ENCODE results near the gene KLHL29. TPM values are rescaled to one million over a fixed set of nuclear protein-coding genes. Genes with fewer than 3 reads are reported as not detected.

The KLHL29 gene
- total and polyA plus RNA-seq, 2 of the 13 experiments (the other 11 are each of a cell fraction or from before 2014, with no cell fraction given), result 0.01 TPM; not detected in 1

DNA sequence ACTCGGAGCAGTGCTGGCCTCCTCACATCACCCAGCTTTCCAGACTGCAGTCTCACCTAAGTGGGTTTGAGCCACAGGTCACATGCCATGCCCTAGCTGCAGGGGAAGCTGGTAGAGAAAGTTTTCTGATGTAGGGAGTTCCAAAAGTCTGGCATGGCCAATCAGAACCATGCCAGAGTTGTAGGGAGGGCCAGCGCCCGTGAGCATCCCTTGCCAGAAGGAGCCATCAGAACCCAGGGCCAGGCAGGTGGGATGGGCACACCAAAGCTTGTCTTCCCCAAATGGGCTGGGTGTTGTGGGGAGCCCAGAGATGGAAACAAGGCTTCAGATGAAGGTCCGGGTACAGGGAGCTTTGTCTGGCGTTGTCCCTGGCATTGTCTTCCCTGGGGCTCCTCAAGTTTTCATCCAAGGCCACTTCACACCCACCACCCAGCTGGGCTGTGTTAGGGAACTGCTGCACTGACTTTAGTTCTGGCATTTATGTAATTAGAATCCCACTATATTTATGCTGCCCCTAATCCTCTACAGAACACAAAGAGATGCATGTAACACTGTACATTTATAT is 247.9 kb downstream of the KLHL29 start:
- intact Hi-C loops (cut with micrococcal nuclease; ENCODE audit: unreplicated experiment), result no loop called here
- no TSS peak for BruUV-seq (replicated peaks)
- Histone ChIP-seq H3K27ac (ENCODE audit: extremely low read length, insufficient read depth, low read length) (no peak overlapping the region), H3K79me2 (ENCODE audit: insufficient read depth, low read length) (no peaks in the 10 kb centered on the region), H2AFZ (ENCODE audit: low read length) (no peak overlapping the region), H3K36me3 (replicated peaks in 1 of 2; ENCODE audit: control insufficient read depth in 1 of 2, insufficient read depth in 2 of 2, low read length in 2 of 2) (no peaks in the 10 kb centered on the region), H3K27me3 (ENCODE audit: control insufficient read depth in 1 of 2, insufficient read depth in 2 of 2, low read length in 2 of 2) (peaks cover 3 to 24% of the 10 kb centered on the region in 2 experiments; a peak in 2 of 5 replicates), H3K4me2 (ENCODE audit: low read depth, low read length) (no peak overlapping the region), H4K20me1 (ENCODE audit: insufficient read depth, low read length) (no peaks in the 10 kb centered on the region), H3K9ac (ENCODE audit: insufficient read depth, low read depth, low read length) (no peak overlapping the region), H3K4me3 (replicated peaks in 1 of 3; ENCODE audit: insufficient read depth in 1 of 3, low read depth in 2 of 3, low read length in 3 of 3) (no peak overlapping the region), H3K4me1 (ENCODE audit: insufficient read depth, low read length) (no peaks in the 10 kb centered on the region), H3K9me3 (ENCODE audit: low read length) (no peaks in the 10 kb centered on the region)
- WGBS (ENCODE audit: low lambda C conversion rate), result 38% methylated on average over 5 of the region's 5 CpGs
- CTCF ChIA-PET (ENCODE audit: low intra/inter-chr PET ratio, low total read pairs), result no interaction called here
- ATAC-seq (no peak), DNase-seq (ENCODE audit: low spot score) (no peak), FAIRE-seq (no peak)
- in situ Hi-C loops (cut with HindIII; ENCODE audit: extremely low pct_ligation_motif_present, low pct_unique_long_range_greater_than_20kb), result no loop called here
- POLR2A ChIA-PET, result no interaction called here
- TF ChIP-seq ZNF816 (CRISPR knock-in tag; IDR thresholded peaks at IDR 0.05; ENCODE audit: borderline replicate concordance) (no peak), POLR2G (IDR thresholded peaks at IDR 0.05; ENCODE audit: low read depth, low read length) (no peak), ETV6 (CRISPR knock-in tag; conservative IDR thresholded peaks at IDR 0.05) (no peak), KLF11 (CRISPR knock-in tag; IDR thresholded peaks at IDR 0.05) (no peak), ZNF777 (CRISPR knock-in tag; IDR thresholded peaks at IDR 0.05) (no peak), ZBTB40 (IDR thresholded peaks at IDR 0.05) (no peak), ZBTB40 (CRISPR knock-in tag; IDR thresholded peaks at IDR 0.05) (no peak), SCMH1 (CRISPR knock-in tag; IDR thresholded peaks at IDR 0.05; ENCODE audit: borderline replicate concordance) (no peak), ZSCAN31 (CRISPR knock-in tag; IDR thresholded peaks at IDR 0.05; ENCODE audit: low read depth) (no peak), HOXD1 (CRISPR knock-in tag; IDR thresholded peaks at IDR 0.05) (no peak), ZNF703 (CRISPR knock-in tag; IDR thresholded peaks at IDR 0.05; ENCODE audit: borderline replicate concordance) (no peak), ZFP36L2 (CRISPR knock-in tag; IDR thresholded peaks at IDR 0.05) (no peak), ZNF652 (CRISPR knock-in tag; IDR thresholded peaks at IDR 0.05; ENCODE audit: borderline replicate concordance, low read depth) (no peak), HNRNPLL (IDR thresholded peaks at IDR 0.05; ENCODE audit: low read depth, low read length, poor library complexity, severe bottlenecking) (no peak)
- TF ChIP-seq, protein P1, sequence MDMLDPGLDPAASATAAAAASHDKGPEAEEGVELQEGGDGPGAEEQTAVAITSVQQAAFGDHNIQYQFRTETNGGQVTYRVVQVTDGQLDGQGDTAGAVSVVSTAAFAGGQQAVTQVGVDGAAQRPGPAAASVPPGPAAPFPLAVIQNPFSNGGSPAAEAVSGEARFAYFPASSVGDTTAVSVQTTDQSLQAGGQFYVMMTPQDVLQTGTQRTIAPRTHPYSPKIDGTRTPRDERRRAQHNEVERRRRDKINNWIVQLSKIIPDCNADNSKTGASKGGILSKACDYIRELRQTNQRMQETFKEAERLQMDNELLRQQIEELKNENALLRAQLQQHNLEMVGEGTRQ (IDR thresholded peaks at IDR 0.05; ENCODE audit: low read depth, low read length), result no peak
- TF ChIP-seq, protein P1 (CRISPR knock-in tag; IDR thresholded peaks at IDR 0.05; ENCODE audit: borderline replicate concordance), result no peak

Data from HepG2 (cell line).